KMS-11 (cell line): ENCODE results near the gene KPNA4.

Experiments
- H2AFZ ChIP-seq: fragments of 200-600 bp; sonication (generic); 2 replicates; pipeline ENCODE4 v1.6.1; 2016; ENCODE audit warnings: antibody characterized with exemption, mixed run types, low read depth
- H3K27ac ChIP-seq: fragments of 200-600 bp; sonication (generic); 2 replicates; pipeline ENCODE4 v1.6.1; 2016; ENCODE audit warnings: mild to moderate bottlenecking, mixed run types
- H3K27me3 ChIP-seq: fragments of 200-600 bp; sonication (generic); 2 replicates; pipeline ENCODE4 v1.6.1; 2017; ENCODE audit warnings: mild to moderate bottlenecking, low read depth, mixed run types, moderate library complexity; ENCODE audit not compliant: insufficient read depth
- H3K36me3 ChIP-seq: fragments of 200-600 bp; sonication (generic); 2 replicates; pipeline ENCODE4 v1.6.1; 2017; ENCODE audit warnings: mild to moderate bottlenecking, mixed run types; ENCODE audit not compliant: insufficient read depth
- H3K4me1 ChIP-seq: fragments of 200-600 bp; sonication (generic); 2 replicates; pipeline ENCODE4 v1.6.1; 2016; ENCODE audit warnings: mild to moderate bottlenecking, low read depth, mixed run types; ENCODE audit not compliant: poor library complexity, severe bottlenecking
- H3K4me2 ChIP-seq: fragments of 200-600 bp; sonication (generic); 2 replicates; pipeline ENCODE4 v1.7.0; 2016; ENCODE audit warnings: mild to moderate bottlenecking, mixed run types
- H3K4me3 ChIP-seq: fragments of 200-600 bp; sonication (generic); IDR thresholded peaks from 2 replicates; pipeline ENCODE4 v1.6.1; 2017; ENCODE audit warnings: low read depth, low read length, mixed read lengths; ENCODE audit not compliant: insufficient read depth
- H3K79me2 ChIP-seq: fragments of 200-600 bp; sonication (generic); 2 replicates; pipeline ENCODE4 v1.6.1; 2016; ENCODE audit warnings: low read depth, mixed run types; ENCODE audit not compliant: insufficient read depth
- H3K9ac ChIP-seq: fragments of 200-600 bp; sonication (generic); 2 replicates; pipeline ENCODE4 v1.6.1; 2016; ENCODE audit warnings: mild to moderate bottlenecking, mixed run types
- H4K20me1 ChIP-seq: fragments of 200-600 bp; sonication (generic); 2 replicates; pipeline ENCODE4 v1.6.1; 2016; ENCODE audit warnings: mild to moderate bottlenecking, mixed run types; ENCODE audit not compliant: insufficient read depth
- TF ChIP-seq, protein P1 (sequence below): fragments of 200-600 bp; sonication (generic); conservative IDR thresholded peaks from 2 replicates; pipeline ENCODE4 v1.6.1; 2017; ENCODE audit warnings: low read depth, mild to moderate bottlenecking, antibody characterized with exemption, low read length, moderate library complexity, mixed read lengths

The KPNA4 gene

DNA sequence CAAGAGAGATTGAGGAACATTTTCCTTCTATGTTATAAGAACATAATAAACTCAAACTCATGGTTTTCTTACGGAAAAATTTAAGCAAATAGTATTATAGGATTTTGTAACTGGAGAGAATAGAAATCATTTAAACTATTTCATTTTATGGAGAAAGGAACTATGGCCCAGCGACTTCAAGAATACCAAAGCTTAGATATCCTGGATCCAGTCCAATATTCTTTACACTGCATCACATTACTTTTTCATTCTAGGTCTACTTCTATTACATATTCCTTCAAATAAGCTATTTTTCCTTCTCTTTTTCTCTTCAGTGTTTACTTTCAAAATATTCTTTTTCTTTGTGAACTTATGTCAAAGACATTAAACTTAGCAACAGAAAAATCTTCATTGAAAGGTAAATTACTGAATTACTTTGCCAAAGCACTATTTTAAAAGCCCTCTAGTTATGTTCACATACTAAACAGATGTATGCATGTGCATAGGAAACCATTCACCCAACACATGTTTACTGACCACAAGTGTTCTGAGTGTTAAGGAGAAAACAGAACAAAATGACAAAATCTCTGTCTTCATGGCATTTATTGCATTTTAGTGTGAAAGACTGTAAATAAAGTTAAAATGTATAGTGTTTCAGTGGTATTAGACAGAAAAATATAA lies 20.4 kb downstream of the KPNA4 start:
- H3K9ac ChIP-seq, result no peak overlapping the region
- no peak overlapping the region for H2AFZ ChIP-seq
- no peak overlapping the region for H3K4me3 ChIP-seq
- H3K27ac ChIP-seq, result no peak overlapping the region
- H4K20me1 ChIP-seq, result peaks cover 2% of the 10 kb centered on the region; the same call in 1 of the 2 replicates
- TF ChIP-seq, protein P1, sequence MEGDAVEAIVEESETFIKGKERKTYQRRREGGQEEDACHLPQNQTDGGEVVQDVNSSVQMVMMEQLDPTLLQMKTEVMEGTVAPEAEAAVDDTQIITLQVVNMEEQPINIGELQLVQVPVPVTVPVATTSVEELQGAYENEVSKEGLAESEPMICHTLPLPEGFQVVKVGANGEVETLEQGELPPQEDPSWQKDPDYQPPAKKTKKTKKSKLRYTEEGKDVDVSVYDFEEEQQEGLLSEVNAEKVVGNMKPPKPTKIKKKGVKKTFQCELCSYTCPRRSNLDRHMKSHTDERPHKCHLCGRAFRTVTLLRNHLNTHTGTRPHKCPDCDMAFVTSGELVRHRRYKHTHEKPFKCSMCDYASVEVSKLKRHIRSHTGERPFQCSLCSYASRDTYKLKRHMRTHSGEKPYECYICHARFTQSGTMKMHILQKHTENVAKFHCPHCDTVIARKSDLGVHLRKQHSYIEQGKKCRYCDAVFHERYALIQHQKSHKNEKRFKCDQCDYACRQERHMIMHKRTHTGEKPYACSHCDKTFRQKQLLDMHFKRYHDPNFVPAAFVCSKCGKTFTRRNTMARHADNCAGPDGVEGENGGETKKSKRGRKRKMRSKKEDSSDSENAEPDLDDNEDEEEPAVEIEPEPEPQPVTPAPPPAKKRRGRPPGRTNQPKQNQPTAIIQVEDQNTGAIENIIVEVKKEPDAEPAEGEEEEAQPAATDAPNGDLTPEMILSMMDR, result no peak
- H3K79me2 ChIP-seq, result peaks cover 84% of the 10 kb centered on the region
- no peaks in the 10 kb centered on the region for H3K27me3 ChIP-seq
- H3K4me1 ChIP-seq, result no peaks in the 10 kb centered on the region
- H3K36me3 ChIP-seq, result no peaks in the 10 kb centered on the region
- H3K4me2 ChIP-seq, result no peak overlapping the region

DNA sequence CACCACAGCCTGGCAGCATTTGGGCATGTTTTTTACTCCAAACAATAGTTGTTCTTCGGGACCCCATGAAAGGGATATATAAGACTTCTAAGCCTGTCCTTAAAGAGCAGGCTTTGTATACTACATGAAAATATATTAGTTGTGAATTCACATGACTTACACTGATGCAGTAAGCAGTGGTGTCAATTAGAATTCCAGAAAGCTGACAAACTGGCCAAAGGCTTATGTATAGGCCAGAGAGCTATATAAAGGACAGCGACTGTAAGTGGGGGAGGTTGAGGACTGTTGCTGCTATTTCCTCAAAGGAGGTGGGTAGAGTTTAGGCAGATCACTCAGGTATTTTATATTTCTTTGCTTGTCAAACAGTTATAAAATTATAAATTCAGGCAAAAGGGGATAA lies 24.8 kb downstream of the KPNA4 start:
- H4K20me1 ChIP-seq, result peaks cover 18% of the 10 kb centered on the region
- TF ChIP-seq, protein P1, result no peak

DNA sequence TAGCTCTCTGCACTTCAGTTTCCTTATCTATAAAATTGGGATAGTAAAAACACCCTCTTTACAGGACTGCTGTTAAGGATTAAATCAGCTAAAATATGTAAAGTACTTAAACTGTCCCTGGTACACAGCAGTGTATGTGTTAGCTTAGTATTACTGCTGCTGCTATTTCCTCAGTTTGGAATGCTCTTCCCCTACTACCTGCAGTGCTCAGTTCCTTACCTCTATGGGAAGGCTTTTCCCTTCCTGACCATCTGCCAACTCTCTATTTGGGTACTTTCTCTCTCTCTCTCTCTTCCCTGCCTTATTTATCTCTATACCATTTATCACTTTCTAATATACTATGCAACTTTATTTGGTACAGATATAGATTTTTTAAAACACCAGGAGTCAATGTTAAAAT lies 26.5 kb downstream of the KPNA4 start:
- peaks cover 6% of the 10 kb centered on the region; the same call in 1 of the 2 replicates for H3K36me3 ChIP-seq

More for the DNA sequence above, 24.8 kb downstream of the KPNA4 start:
- Histone ChIP-seq H3K27me3 (no peaks in the 10 kb centered on the region), H3K4me1 (no peaks in the 10 kb centered on the region), H3K27ac (no peak overlapping the region), H2AFZ (no peak overlapping the region), H3K4me2 (no peak overlapping the region), H3K36me3 (peaks cover under 1% of the 10 kb centered on the region; the same call in 1 of the 2 replicates), H3K9ac (no peak overlapping the region), H3K4me3 (no peak overlapping the region), H3K79me2 (peaks cover 76% of the 10 kb centered on the region)

DNA sequence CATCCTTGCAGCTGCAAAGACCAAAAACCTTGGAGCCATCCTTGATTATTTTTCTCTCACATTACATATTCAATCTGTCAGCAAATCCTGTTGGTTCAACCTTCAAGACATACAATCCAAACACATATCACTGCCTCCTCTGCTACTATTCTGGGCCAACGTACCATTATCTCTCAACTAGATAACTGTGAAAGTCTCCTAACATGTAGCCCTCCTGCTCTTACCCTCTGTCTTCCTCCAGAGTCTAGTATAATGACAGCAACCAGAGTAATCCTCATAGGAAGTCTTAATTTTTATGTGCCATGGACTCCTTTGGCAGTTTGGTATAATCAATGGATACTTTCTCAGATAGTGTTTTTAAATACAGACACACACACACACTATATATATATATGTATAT lies 27.6 kb downstream of the KPNA4 start:
- Histone ChIP-seq H3K4me1 (no peaks in the 10 kb centered on the region), H3K79me2 (peaks cover 51% of the 10 kb centered on the region; the same call in 1 of the 2 replicates), H2AFZ (no peak overlapping the region), H3K27me3 (no peaks in the 10 kb centered on the region), H3K27ac (no peak overlapping the region), H4K20me1 (peaks cover 16% of the 10 kb centered on the region), H3K4me2 (no peak overlapping the region), H3K9ac (no peak overlapping the region), H3K36me3 (peaks cover 6% of the 10 kb centered on the region; the same call in 1 of the 2 replicates), H3K4me3 (no peak overlapping the region)
- TF ChIP-seq, protein P1, result no peak

More for the DNA sequence above, 26.5 kb downstream of the KPNA4 start:
- Histone ChIP-seq H4K20me1 (peaks cover 18% of the 10 kb centered on the region), H3K4me3 (no peak overlapping the region), H3K4me2 (no peak overlapping the region), H2AFZ (no peak overlapping the region), H3K27me3 (no peaks in the 10 kb centered on the region), H3K9ac (no peak overlapping the region), H3K27ac (no peak overlapping the region), H3K4me1 (no peaks in the 10 kb centered on the region), H3K79me2 (peaks cover 62% of the 10 kb centered on the region)
- TF ChIP-seq, protein P1, result no peak
